NCI-H2227 (cell line): ENCODE measurements around the gene FOXO6.

Experiments
- DNase-seq: peaks from one replicate; lab custom pipeline; 2025; ENCODE audit not compliant: unreplicated experiment; lab: John Stamatoyannopoulos, UW

The FOXO6 gene

DNA sequence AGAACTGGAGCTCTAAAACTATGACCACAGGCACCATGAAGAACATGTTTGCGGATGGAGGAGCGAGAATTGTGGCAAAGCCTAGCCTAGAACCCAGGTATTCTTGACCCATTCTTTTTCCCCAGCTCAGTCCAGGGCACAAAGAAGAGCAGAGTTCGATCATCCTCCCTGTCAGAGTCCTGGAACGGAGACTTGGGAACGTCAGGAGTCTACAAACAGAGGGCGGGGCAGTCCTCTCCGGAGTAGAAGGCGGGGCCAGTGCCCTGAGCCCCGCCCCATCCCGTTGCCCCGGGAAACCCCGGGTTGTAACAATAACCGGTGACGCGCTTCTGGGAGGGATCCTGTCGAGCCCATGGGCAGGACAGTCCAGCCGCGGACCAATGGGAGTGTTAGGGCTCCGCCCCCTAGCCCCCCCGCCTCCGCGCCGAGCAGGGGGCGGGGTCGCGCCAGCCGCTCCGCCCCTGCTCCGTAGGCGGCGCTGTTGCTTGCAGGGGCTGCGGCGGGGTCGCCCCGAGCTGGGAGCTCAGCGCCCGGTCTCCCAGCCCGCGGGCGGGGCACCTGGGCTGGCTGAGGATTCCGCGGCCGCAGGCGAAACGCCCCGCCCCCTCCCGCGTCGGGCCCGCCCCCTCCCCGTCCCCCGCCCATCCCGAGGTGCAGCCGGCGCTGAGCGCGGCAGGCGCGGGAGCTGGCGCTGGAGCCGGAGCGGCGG, at the start of gene FOXO6:
Gene FOXO6, plus strand, starts transcription at position 649 of the 709 bp plus-strand sequence.
- DNase-seq: peak; percentile 99

DNA sequence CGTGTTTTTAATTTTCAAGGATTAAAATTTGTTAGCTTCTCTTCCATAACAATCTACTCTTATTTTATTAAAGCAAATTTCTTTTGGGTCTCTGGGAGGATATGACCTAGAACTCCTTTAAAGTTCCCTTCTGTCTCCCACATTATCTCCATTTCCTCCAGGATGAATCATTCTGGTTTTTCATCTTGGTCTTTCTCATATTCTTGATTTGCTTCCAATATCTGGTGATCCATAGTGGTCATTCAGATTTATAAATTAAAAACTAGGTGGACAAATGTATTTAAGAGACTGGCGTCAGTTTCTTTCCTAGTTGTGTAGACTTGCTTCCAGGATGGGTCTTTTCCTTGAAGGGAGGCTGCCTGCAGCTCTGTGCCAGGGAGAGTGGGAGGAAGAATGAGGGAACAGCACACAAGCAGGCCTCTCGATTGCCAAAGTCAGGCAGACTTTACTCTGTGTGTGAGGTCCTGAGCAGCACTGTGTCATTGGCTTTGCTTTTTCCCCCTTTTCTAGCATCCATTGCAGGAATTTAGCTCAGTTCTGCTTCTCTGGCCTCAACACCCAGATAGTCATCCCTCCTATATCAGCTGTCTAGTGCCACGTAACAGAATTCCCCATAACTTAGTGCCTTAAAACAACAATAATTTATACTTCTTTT, 48.1 kb upstream of the FOXO6 start:
- DNase-seq: no peak

DNA sequence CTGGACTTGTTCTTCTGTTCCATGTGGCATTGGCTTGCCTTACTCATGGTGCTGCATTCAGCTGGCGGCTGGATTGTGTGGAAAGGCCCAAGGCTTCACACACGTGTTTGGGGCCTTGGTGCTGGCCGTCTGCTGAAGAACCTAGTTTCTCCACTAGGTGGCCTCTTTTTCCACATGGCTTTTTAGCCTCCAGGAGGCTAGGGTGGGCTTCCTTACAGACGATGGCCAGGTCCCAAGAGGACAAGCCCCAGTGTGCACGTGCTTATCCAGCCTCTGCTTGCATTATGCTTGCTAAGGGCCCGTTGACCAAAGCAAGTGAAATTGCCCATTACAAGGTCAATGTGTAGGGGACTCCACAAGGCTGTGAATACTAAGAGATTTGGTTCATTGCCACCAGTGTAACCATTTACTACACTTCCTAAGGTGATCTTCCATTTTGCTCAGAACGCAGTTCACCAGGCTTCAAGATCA, 47.5 kb upstream of the FOXO6 start:
- peak; percentile 51 for DNase-seq

DNA sequence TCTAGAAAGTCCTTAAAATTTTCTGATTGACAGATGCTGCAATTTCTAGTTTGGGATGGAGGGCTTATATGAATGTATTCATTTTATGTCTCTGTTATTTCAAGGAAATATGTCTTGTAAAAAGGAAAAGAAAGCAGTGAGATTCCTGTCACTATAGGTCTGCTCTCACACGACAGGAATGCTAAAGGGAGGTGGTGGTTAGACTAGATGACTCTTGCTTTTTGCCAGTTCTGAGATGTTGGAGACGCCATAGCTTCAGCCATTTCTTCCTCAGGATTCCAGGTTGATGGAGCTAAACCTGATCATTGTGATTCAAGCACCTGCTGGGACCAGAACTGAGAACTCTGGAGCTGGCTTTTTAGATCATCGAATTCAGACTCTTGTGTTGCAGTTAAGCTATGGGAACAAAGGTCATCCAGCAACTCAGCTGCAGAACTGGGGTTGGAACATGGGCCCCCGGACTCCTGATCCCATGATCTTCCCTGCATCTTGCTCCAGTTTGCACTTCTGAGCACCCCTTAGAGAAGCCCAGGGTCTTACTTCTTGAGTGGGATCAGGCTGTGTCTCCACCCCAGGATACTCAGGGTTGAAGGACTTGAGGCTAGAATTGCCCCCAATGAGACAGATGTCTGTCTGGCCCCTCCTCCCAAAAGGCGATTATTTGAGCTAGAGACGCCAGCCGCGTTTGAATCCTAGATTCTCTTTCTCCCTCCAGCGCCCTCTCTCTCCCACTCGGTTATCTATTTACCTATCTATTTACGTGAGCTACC, 46.7 kb upstream of the FOXO6 start:
- DNase-seq: peak; percentile 87

DNA sequence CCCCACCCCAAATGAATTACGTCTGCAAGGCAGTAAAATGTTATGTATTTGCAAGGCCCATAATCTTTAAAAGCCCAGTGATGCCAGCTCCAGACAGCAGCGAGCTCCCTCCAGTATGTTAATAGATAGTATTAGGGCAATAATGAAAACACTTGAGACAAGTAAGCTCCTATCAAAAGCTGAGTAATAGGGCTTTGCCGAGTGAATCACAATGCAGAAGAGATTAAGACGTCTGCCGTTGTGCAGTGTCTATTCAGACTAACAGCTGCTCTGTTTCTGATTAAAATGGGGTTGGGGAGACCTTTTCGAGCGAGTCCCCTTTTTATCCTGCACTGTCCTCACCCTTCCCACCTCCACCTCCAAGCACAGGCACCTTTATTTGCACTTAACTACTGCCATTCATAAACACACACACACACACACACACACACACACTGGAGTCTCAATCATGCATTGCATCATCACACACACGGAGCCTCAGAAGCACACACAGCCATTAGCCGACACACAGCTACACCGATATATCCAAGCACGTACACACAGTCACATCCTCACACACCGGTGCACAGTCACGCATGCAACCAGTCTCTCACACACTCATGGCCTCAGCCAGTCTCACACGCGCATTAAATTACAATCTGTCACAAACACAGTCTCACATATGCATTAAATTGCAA, 46.0 kb upstream of the FOXO6 start:
- DNase-seq: peak; percentile 87

DNA sequence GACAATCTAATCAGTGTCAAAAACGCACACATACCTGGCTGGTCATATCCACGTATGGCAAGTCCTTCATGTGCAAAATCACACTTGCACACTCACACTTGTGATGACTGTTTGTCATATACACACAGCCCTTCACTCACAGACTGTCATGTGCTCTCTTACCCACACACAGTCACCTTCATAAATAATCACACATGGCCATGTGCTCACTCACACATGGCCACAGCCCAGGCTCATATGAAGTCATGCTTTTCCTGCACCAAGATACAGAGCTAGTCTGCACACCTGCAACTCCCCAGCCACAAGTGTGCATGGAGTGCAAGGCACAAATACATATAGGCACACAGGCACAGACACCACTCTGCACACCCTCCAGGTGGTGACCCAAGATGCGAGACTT, 45.4 kb upstream of the FOXO6 start:
- no peak for DNase-seq

DNA sequence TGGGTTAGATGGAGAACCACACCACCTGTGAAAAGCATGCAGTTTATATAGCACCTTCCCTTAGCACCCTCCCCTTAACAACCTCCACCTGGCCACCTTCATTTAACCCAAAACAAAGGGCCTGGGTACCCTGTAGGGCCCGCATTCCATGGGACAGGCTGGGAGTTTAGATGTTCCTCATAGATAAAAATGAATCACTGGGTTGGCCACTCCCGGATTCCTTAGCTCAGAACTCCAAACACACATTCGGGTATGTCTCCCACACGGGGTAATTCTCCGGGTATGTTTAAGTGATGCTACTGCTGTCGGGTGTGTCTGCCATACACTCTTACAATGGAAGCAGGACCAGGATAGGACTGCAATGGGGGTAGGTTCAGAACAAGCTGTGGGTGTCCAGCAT, 43.9 kb upstream of the FOXO6 start:
- DNase-seq: no peak

DNA sequence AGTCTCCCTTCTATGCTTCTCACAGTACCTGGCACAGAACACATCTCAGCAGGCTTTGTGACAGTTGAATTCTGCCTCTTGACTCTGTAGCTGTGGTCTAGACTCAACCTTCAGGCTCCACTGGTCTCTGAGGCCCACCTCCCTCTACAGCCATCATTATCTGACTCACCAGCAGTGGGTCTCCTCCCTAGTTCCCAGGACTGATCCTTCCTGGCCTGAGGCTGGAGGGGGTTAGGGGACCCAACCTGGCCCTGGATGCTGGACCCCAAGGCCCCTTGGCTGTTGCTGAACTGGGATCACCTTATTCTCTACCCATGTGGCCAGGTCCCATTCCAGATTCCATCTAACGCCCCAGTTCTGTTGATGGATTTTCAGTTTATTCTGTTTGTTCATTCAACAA, 43.1 kb upstream of the FOXO6 start:
- DNase-seq: no peak

DNA sequence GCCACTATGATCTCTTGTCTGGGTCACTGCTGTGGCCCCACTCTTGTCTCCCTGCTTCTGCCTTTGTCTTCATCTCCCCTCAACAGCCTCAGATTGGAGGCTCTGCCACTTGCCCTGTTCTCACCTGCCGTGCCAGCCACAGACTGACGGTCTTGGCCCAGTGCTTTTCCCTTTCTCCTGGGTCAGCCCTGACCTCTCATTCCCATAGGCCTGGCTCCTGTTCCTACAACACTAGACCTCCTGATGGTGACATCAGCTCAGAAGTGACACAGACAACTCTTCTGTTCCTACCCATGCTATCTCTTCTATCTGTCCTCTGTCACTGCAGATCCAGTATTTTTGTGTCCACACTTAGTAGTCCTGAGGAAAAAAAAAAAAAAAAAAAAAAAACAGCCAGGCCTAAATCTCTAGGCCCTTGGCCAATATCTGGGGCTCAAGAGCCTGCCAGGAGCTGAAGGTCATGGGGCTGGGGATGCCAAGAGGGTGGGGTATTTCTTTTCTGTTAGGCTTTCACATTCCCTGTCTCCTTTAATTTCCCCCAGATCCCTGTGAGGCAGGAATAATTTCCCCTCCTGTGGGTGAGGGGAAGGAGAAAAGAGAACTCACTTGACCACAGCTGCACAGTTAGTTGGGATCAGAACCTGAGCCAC, 42.0 kb upstream of the FOXO6 start:
- DNase-seq: no peak

DNA sequence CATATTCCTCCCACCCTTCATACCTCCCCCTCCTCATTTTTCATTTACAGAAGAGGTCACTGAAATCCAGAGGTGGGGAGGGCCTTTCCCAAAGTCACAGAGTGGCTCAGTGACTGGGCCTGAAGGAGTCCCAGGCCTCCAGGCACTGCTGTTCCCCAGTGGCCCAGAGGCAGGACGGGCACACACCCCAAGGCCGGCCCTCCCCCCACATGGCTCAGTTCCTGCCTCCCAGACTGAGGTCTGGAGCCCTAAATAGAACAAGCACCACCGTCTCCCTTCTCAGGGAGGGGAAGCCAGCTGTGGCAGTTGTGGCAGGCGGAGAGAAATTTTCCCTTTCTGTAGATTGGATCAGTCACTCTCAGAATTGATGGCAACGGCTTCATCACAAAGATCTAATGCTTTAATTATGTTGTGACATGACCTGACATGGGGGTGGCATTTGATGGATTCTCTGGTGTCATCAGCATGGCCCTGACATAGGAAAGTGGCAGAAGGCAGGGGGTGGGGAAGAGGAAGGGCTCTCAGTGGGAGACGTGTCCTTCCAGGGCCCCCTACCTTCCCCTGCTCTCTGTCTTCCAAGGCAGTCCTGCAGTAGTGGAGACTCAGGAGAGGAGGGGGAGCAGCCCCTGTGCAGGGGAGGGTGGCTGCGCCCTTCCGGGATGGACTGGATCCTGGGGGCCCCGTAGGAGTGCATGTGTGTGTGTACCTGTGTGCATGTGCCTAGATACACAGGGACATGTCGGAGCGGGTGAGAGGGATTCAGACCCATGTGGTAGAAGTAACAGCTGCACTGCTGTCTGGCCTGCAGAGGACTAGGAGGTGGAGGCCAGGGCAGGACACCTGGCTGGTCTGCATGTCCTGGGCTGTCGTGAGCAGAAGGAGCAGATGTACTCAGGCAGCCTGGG, 41.2 kb upstream of the FOXO6 start:
- no peak for DNase-seq

DNA sequence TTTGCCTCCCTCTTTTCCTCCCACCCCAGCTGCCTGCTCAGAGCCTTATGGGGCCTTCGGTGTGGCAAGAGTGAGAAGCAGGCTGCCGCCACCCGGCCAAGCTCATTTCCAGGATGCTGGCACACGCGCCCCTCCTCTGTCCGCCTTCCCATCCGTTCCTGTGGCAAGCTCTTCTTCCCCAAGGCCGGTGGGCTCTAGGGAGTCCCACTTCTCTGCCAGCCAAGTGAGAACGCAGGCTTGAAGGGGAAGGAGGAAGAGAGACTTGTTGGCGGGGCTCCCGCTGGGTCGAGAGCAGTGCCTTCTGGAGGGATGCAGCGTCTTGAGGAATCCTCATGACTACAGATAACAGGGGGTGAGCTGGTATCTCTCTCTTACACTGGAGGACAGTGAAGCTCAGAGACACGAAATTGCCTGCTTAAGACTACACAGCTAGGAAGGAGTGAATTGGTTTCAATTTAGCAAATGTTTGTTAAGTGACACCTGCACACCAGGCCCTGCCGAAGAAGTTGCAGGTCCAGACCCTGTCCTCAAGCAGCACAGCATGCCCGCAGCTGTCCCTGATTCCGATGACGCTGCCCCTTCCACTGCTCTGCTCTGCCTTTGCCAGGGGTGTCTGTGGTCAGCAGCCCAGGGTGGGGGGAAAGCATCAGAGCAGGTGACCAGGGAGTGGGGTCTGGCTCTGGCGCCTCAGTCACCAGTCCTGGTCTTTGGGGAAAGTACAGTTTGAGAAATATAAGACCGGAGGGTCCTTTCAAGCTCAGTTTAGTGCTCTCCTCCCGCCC, 40.1 kb upstream of the FOXO6 start:
- no peak for DNase-seq

DNA sequence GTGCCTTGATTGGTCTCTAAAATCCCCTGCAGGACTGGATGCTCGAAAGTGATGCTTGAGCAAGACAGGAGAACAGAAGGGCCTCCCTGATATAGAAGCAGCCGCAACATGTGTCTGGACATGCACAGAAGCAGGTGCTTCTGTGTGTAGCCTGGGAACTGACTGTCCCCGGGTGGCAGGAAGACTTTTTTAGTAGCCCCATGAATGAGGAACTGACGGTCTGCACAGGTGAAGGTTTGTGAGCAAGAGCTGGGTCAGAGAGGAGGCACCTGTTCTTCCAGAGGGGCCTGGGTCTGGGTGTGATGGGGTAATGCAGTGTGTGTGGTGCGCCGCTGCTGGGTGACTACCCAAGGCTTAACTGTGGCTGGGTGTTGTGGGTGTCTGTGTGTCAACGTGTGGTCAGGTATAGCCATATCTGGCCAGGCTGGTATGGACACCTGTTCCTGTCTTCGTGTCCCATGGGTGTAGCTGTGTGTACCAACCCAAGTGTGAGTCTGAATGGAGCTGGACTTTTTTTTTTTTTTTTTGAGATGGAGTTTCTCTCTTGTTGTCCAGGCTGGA, 39.1 kb upstream of the FOXO6 start:
- DNase-seq: no peak

DNA sequence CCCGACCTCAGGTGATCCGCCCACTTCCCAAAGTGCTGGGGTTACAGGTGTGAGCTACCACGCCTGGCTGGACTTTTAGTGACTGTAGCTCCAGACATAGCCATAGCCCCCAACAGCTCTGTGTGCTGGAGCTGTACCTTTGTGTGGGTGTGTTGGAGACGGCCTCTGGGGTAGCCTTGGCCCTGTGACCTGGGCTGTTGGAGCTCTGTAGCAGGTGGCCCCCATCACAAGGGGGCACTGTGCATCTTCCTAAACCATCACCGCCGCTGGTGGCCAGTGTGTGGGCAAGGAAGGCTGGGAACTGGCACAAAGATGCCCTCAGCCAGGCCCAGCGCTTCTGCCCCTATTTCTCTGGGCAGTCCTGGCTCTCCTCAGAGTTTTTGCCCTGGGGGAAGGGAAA, 38.4 kb upstream of the FOXO6 start:
- DNase-seq: no peak

DNA sequence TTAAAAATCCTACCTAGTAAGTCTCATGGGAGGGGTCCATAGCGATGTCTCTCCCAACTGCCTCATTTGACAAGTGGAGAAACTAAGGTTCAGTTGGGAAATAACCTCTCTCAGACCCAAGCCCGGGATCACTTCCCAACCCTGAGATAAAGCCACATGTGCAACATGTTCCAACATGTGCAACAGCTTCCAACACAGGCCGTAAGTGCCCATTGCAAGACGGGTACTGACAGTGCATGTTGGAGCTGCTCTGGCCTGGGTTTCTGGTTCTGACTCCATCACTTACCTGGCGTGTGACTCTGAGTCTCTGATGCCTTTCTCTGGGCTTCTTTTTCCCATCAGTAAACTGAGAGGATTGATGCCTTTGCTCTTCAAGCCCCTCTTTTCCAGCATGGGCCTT, 38.0 kb upstream of the FOXO6 start:
- DNase-seq: no peak

DNA sequence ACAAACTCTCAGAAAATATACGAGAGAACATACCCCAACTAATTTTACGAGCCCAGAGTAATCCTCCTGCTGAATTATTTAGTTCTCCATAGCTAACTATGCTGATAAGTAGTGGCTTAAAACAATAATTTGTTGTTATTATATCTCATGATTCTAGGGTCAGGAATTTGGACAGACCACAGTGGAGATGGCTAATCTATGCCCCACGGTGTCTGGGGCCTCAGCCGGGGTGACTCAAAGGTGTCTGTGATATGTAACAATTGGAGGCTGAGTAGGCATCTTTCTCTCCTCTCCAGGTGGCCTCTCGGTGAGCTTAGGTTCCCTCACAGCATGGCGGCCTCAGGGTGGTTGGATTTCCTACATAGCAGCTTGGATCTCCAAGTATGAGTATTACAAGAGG, 35.4 kb upstream of the FOXO6 start:
- no peak for DNase-seq

DNA sequence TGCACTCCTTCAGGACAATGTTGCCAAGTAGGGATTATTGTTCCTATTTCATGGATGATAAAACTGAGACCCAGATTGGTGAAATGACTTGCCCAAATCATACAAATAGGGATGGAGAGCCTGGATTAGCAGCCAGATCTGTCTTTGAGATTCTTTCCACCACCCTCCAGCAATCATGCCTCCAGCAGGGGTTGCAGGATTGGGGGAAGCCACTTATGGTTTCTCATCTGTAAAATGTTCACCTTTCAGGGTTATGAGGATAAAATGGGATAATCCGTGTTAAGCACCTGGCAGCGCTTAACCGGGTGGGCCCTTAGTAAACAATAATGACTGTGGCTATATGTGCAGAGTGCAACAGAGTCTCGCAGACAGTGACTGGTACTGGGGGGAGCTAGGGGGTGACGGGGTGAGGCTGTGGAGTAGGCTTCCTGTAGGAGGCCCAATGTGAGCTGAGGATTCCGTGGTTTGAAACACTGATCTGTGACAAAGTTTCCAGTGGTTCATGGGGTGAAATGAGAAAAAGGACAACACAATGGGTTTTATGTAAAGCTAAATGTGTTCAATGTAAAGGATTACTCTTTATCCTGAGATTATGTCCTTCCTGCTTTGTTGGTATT, 33.7 kb upstream of the FOXO6 start:
- no peak for DNase-seq

DNA sequence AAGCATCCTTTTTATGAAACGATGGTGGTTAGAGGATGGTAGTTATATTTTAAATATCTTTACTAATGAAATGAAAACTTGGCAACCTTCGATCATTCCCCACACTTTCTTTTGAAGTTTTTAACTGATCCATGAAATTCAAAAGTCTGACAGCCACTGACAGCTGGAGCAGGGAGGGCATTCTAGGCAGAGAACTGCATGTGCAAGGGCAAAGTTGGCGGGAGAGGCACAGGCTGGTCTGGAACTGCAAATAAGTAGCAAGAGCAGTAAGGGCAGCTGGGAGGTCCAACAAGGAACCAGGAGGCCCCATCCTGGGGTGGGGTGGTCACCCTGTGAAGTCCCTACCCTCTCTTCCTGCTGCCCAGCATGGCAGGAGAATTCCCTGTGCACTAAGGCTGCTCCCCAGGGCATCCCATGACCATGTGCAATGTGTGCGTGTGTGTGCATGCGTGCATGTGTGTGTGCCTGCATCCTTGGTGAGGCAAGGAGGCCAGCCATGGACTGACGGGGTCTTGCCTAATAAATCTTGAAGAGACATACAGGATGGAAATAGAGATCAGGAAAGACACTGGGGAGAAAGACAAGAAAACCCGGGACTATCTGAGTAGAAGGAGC, 33.1 kb upstream of the FOXO6 start:
- DNase-seq: no peak
